ENCODE data around the gene SLC14A1. TPM values are rescaled to one million over a fixed set of nuclear protein-coding genes. Genes with fewer than 3 reads are reported as not detected.

SLC14A1 gene
- total RNA-seq, 2 experiments from 2014 or later, result 5.2 to 5.3 TPM

GRCh38 chr18:45684341-45685115 lies 39.5 kb upstream of the SLC14A1 start:
- peaks cover 66% of the 10 kb centered on the region for H3K4me1 Mint-ChIP-seq (ENCODE audit: low read depth)
- Histone ChIP-seq H3K27me3 (ENCODE audit: control insufficient read depth in 1 of 2, insufficient read depth in 2 of 2, low read length in 2 of 2) (no peaks in the 10 kb centered on the region), H3K4me3 (ENCODE audit: low read length) (no peak overlapping the region), H3K36me3 (ENCODE audit: insufficient read depth, low read length) (no peaks in the 10 kb centered on the region), H3K4me1 (ENCODE audit: insufficient read depth, low read length) (peaks cover 62% of the 10 kb centered on the region), H3K9me3 (ENCODE audit: control insufficient read depth in 1 of 2, insufficient read depth in 1 of 2, low read length in 2 of 2) (no peaks in the 10 kb centered on the region), H3K27ac (ENCODE audit: low read depth in 1 of 2, low read length in 2 of 2) (no peak overlapping the region)
- peak overlapping the region; percentile 9 for H3K27ac Mint-ChIP-seq
- no peak for DNase-seq
- intact Hi-C loops (cut with DNase I, micrococcal nuclease), result loop anchor here (5.0 to 10.0 kb wide), 2 partner anchors 278 to 560 kb away; no protein-coding TSS in a partner anchor
- peaks cover 8% of the 10 kb centered on the region for H3K27me3 Mint-ChIP-seq
- H3K4me3 Mint-ChIP-seq, result no peak overlapping the region
- CTCF ChIA-PET, result no interaction called here
- TF ChIP-seq CTCF (IDR thresholded peaks at IDR 0.05), result no peak
- no peaks in the 10 kb centered on the region for H3K36me3 Mint-ChIP-seq (ENCODE audit: low read depth)
- POLR2A ChIA-PET, result no interaction called here
- no peaks in the 10 kb centered on the region for H3K9me3 Mint-ChIP-seq
- ATAC-seq (ENCODE audit: poor library complexity), result no peak

GRCh38 chr18:45686891-45687611 lies 36.9 kb upstream of the SLC14A1 start:
- H3K36me3 Mint-ChIP-seq (ENCODE audit: low read depth), result no peaks in the 10 kb centered on the region
- peaks cover 10% of the 10 kb centered on the region for H3K27me3 Mint-ChIP-seq
- peak overlapping the region; percentile 84 for H3K4me3 Mint-ChIP-seq
- no peaks in the 10 kb centered on the region for H3K9me3 ChIP-seq (ENCODE audit: control insufficient read depth in 1 of 2, insufficient read depth in 1 of 2, low read length in 2 of 2)
- POLR2A ChIA-PET, result interaction anchor here (0.6 to 4.8 kb wide), 13 partner anchors 9 to 386 kb away, joined by 3 to 73 read pairs (median 4); no protein-coding TSS in a partner anchor
- H3K4me3 ChIP-seq (ENCODE audit: low read length), result peak overlapping the region; percentile 53
- no peaks in the 10 kb centered on the region for H3K9me3 Mint-ChIP-seq
- DNase-seq, result peak; percentile 28 to 90 (median 38)
- peaks cover 72% of the 10 kb centered on the region for H3K4me1 ChIP-seq (ENCODE audit: insufficient read depth, low read length)
- no peak for TF ChIP-seq CTCF (IDR thresholded peaks at IDR 0.05)
- H3K4me1 Mint-ChIP-seq (ENCODE audit: low read depth), result peaks cover 78% of the 10 kb centered on the region
- H3K27ac ChIP-seq (ENCODE audit: low read depth in 1 of 2, low read length in 2 of 2), result peak overlapping the region; percentile 57 to 63
- H3K27ac Mint-ChIP-seq, result peak overlapping the region; percentile 92
- ATAC-seq (ENCODE audit: poor library complexity), result peak; percentile 82
- no peaks in the 10 kb centered on the region for H3K36me3 ChIP-seq (ENCODE audit: insufficient read depth, low read length)
- no peaks in the 10 kb centered on the region for H3K27me3 ChIP-seq (ENCODE audit: control insufficient read depth in 1 of 2, insufficient read depth in 2 of 2, low read length in 2 of 2)
- intact Hi-C loops (cut with DNase I, micrococcal nuclease), result loop anchor here (1.0 to 10.0 kb wide), 4 partner anchors 17 to 558 kb away; no protein-coding TSS in a partner anchor
- CTCF ChIA-PET, result interaction anchor here (0.7 to 1.7 kb wide), 5 partner anchors 8 to 487 kb away, joined by 3 to 9 read pairs (median 4); a partner anchor contains a TSS

DNA sequence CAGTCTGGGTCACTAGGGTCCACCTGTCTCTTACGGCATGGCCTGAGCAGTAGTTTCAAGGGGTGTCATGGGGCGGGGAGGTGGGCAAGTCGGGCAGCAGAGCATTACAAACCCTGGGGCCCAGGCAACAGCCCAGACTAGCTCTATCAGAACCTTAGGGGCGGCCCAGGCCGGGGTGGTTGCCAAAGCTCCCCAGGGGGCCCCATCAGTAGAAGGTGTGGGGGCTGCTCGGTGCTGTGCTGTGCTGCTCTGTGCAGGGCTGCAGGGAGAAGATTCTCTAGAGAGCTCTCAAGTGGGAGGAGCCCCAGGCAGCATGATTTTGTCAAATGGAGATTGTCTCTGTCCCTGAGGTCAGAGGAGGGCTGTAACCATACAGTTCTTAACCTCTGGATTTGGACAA lies 36.4 kb upstream of the SLC14A1 start:
- H3K9me3 ChIP-seq (ENCODE audit: control insufficient read depth in 1 of 2, insufficient read depth in 1 of 2, low read length in 2 of 2), result no peaks in the 10 kb centered on the region
- peaks cover 72% of the 10 kb centered on the region for H3K4me1 ChIP-seq (ENCODE audit: insufficient read depth, low read length)
- ChIA-PET CTCF (interaction anchor here (0.7 to 1.7 kb wide), 4 partner anchors 8 to 486 kb away, joined by 3 to 9 read pairs (median 4); a partner anchor contains a TSS), POLR2A (interaction anchor here (1.0 to 4.8 kb wide), 11 partner anchors 10 to 386 kb away, joined by 3 to 73 read pairs (median 4); no protein-coding TSS in a partner anchor)
- no peaks in the 10 kb centered on the region for H3K36me3 Mint-ChIP-seq (ENCODE audit: low read depth)
- no peak for TF ChIP-seq CTCF (IDR thresholded peaks at IDR 0.05)
- H3K27me3 Mint-ChIP-seq, result peaks cover 6% of the 10 kb centered on the region
- peak overlapping the region; percentile 84 for H3K4me3 Mint-ChIP-seq
- no peaks in the 10 kb centered on the region for H3K27me3 ChIP-seq (ENCODE audit: control insufficient read depth in 1 of 2, insufficient read depth in 2 of 2, low read length in 2 of 2)
- H3K27ac ChIP-seq (ENCODE audit: low read depth in 1 of 2, low read length in 2 of 2), result peak overlapping the region; percentile 57 to 63
- ATAC-seq (ENCODE audit: poor library complexity) (peak; percentile 28), DNase-seq (peak in 5 of 14 experiments; percentile 22 to 47 (median 39))
- H3K9me3 Mint-ChIP-seq, result no peaks in the 10 kb centered on the region
- H3K27ac Mint-ChIP-seq, result peak overlapping the region; percentile 92
- intact Hi-C loops (cut with DNase I, micrococcal nuclease), result loop anchor here (1.0 to 10.0 kb wide), 5 partner anchors 17 to 557 kb away; no protein-coding TSS in a partner anchor
- H3K36me3 ChIP-seq (ENCODE audit: insufficient read depth, low read length), result peaks cover 2% of the 10 kb centered on the region
- peak overlapping the region; percentile 53 for H3K4me3 ChIP-seq (ENCODE audit: low read length)
- H3K4me1 Mint-ChIP-seq (ENCODE audit: low read depth), result peaks cover 73% of the 10 kb centered on the region
